HepG2 (cell line): ENCODE data around the gene ASIC3. TPM values are rescaled to one million over a fixed set of nuclear protein-coding genes. Genes with fewer than 3 reads are reported as not detected.

Experiments
- AGO2 ChIP-seq: fragments of 200-400 bp; formaldehyde crosslinking; optimal IDR thresholded peaks from 2 replicates; pipeline ENCODE3; 2017; ENCODE audit warnings: mild to moderate bottlenecking, low read depth, low read length, moderate library complexity
- ARNTL ChIP-seq: sonication (generic); formaldehyde crosslinking; IDR thresholded peaks from 2 replicates; pipeline ENCODE4 v1.4.0; 2020; ENCODE audit warnings: mild to moderate bottlenecking, missing genetic modification reagents
- CENPX ChIP-seq: sonication (generic); formaldehyde crosslinking; IDR thresholded peaks from 2 replicates; pipeline ENCODE4 v1.9.0; 2021; ENCODE audit warnings: mild to moderate bottlenecking, missing genetic modification reagents, moderate library complexity
- HNRNPL ChIP-seq: fragments of 200-400 bp; formaldehyde crosslinking; IDR thresholded peaks from 2 replicates; pipeline ENCODE4 v1.6.1; 2017; ENCODE audit warnings: mild to moderate bottlenecking, low read depth, low read length
- HOXD1 ChIP-seq: sonication (generic); formaldehyde crosslinking; IDR thresholded peaks from 2 replicates; pipeline ENCODE4 v1.5.0; 2020; ENCODE audit warnings: missing genetic modification reagents
- MED8 ChIP-seq: sonication (generic); formaldehyde crosslinking; IDR thresholded peaks from 2 replicates; pipeline ENCODE4 v1.8.1; 2023; ENCODE audit warnings: mild to moderate bottlenecking, missing genetic modification reagents; ENCODE audit not compliant: insufficient replicate concordance
- PHB2 ChIP-seq: fragments of 450-650 bp; IDR thresholded peaks from 2 replicates; pipeline ENCODE4 v1.6.1; 2018; ENCODE audit not compliant: partially characterized antibody
- RBAK ChIP-seq: sonication (generic); formaldehyde crosslinking; IDR thresholded peaks from 2 replicates; pipeline ENCODE4 v1.5.1; 2020; ENCODE audit warnings: mild to moderate bottlenecking, missing genetic modification reagents
- SOX6 ChIP-seq, 2 experiments: fragments of 450-650 bp in 1 of 2; sonication (generic) in 1 of 2; formaldehyde crosslinking in 1 of 2; IDR thresholded peaks; 2 replicates each; pipeline versions ENCODE4 v1.4.0 to v1.6.1; 2017 to 2020; ENCODE audit warnings: antibody characterized with exemption in 1 of 2, mild to moderate bottlenecking in 1 of 2, missing genetic modification reagents in 1 of 2
- TARDBP ChIP-seq: sonication (generic); formaldehyde crosslinking; IDR thresholded peaks from 2 replicates; pipeline ENCODE4 v1.8.0; 2022; ENCODE audit warnings: mild to moderate bottlenecking, missing genetic modification reagents
- ZNF382 ChIP-seq: sonication (generic); formaldehyde crosslinking; IDR thresholded peaks from 2 replicates; pipeline ENCODE4 v1.5.0; 2020; ENCODE audit warnings: missing genetic modification reagents, mild to moderate bottlenecking, borderline replicate concordance
- ZNF484 ChIP-seq: sonication (generic); formaldehyde crosslinking; IDR thresholded peaks from 2 replicates; pipeline ENCODE4 v1.5.1; 2020; ENCODE audit warnings: mild to moderate bottlenecking, low read depth, missing genetic modification reagents, borderline replicate concordance
- ZNF501 ChIP-seq: sonication (generic); formaldehyde crosslinking; IDR thresholded peaks from 2 replicates; pipeline ENCODE4 v1.5.1; 2020; ENCODE audit warnings: mild to moderate bottlenecking, moderate library complexity, missing genetic modification reagents
- ZNF563 ChIP-seq: sonication (generic); formaldehyde crosslinking; IDR thresholded peaks from 2 replicates; pipeline ENCODE4 v1.8.0; 2022; ENCODE audit warnings: mild to moderate bottlenecking, moderate library complexity, missing genetic modification reagents
- ZNF616 ChIP-seq: sonication (generic); formaldehyde crosslinking; IDR thresholded peaks from 2 replicates; pipeline ENCODE4 v1.5.0; 2020; ENCODE audit warnings: low read depth, mild to moderate bottlenecking, missing genetic modification reagents
- ZNF749 ChIP-seq: sonication (generic); formaldehyde crosslinking; IDR thresholded peaks from 2 replicates; pipeline ENCODE4 v1.8.0; 2022; ENCODE audit warnings: mild to moderate bottlenecking, missing genetic modification reagents, moderate library complexity, borderline replicate concordance
- polyA plus RNA-seq, 8 experiments: library from polyadenylated mRNA; depleted of rRNA in 3 of 8; stranded (reverse) in 7 of 8; unstranded in 1 of 8; fragments of >200 nt; fragmentation: Illumina TruSeq in 4 of 8; extraction: Trizol in 4 of 8; gene quantifications; 2 replicates each; pipeline versions ENCODE4 v1.2.1 to v1.2.3, GENCODE V29; 2011 to 2016; ENCODE audit warnings: low read depth in 4 of 8, missing spikeins in 1 of 8, mixed read lengths in 1 of 8; ENCODE audit not compliant: insufficient read depth in 1 of 8
- total RNA-seq, 5 experiments: library from RNA; depleted of rRNA; stranded (reverse); fragments of >200 nt; fragmentation: Illumina TruSeq; extraction: Trizol; gene quantifications; 2 replicates each; pipeline ENCODE4 v1.2.3, GENCODE V29; 2016; ENCODE audit warnings: low read depth in 1 of 5
- TF ChIP-seq, protein P1 (sequence below): sonication (generic); formaldehyde crosslinking; conservative IDR thresholded peaks from 2 replicates; pipeline ENCODE4 v1.5.0; 2020; ENCODE audit warnings: missing genetic modification reagents
- TF ChIP-seq, protein P2 (sequence below): sonication (generic); formaldehyde crosslinking; IDR thresholded peaks from 2 replicates; pipeline ENCODE4 v1.4.0; 2020; ENCODE audit warnings: mild to moderate bottlenecking, missing genetic modification reagents
- TF ChIP-seq, protein P3 (sequence below): sonication (generic); formaldehyde crosslinking; conservative IDR thresholded peaks from 2 replicates; pipeline ENCODE4 v1.4.0; 2020; ENCODE audit warnings: missing genetic modification reagents
- TF ChIP-seq, protein P4 (sequence below): sonication (generic); formaldehyde crosslinking; IDR thresholded peaks from 2 replicates; pipeline ENCODE4 v1.4.0; 2020; ENCODE audit warnings: mild to moderate bottlenecking, missing genetic modification reagents
- TF ChIP-seq, protein P5 (sequence below): sonication (generic); formaldehyde crosslinking; IDR thresholded peaks from 2 replicates; pipeline ENCODE4 v1.4.0; 2020; ENCODE audit warnings: mild to moderate bottlenecking, missing genetic modification reagents, borderline replicate concordance

ASIC3 gene
- total and polyA plus RNA-seq, 2 of the 13 experiments (the other 11 are each of a cell fraction or from before 2014, with no cell fraction given) = 0.51 TPM; not detected in 1

DNA sequence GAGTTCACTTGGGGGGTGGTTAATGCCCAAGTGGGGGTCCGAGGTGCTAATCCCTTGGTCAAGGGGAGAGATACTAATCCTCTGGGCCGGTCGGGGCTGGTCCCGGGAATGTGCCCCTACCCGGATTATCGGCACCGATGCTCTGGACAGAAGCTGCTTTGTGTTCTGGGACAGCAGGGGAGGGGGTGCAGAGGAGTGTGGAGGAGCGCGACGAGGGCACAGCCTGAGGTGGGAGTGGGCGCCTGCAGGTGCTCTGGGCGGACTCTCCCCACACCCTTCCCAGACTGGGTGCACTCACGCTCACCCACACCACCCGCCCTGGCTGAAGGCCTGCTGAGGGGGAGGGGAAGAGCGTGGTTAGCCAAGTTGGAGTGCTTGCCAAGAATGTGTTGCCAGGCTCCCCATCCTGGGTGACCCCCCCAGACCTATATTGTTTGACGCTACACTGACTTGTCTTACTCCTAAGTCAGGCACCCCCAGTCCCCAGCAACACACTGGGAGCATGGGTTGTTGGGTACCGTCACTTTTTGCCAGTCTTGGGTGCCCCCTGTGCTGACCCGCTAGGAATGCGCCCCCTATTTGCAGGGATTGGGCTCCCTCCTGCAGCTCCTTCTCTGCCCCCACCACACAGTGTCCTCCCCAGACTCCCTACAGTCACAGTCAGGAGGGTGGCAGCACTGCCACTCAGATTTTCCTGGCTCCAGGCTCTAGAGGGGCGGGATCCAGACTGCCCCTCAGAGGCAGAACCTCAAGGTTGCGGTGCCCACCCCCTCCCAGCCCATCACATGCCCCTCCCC is 12.3 kb downstream of the ASIC3 start (continued):
- TF ChIP-seq, protein P1, sequence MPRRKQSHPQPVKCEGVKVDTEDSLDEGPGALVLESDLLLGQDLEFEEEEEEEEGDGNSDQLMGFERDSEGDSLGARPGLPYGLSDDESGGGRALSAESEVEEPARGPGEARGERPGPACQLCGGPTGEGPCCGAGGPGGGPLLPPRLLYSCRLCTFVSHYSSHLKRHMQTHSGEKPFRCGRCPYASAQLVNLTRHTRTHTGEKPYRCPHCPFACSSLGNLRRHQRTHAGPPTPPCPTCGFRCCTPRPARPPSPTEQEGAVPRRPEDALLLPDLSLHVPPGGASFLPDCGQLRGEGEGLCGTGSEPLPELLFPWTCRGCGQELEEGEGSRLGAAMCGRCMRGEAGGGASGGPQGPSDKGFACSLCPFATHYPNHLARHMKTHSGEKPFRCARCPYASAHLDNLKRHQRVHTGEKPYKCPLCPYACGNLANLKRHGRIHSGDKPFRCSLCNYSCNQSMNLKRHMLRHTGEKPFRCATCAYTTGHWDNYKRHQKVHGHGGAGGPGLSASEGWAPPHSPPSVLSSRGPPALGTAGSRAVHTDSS (CRISPR knock-in tag) = no peak
- TF ChIP-seq ZNF484 (CRISPR knock-in tag) (no peak), ARNTL (CRISPR knock-in tag) (0 out of 2 replicates have a peak, but pooled peaks have one; percentile 30), HOXD1 (CRISPR knock-in tag) (no peak), ZNF563 (CRISPR knock-in tag) (peak; percentile 17; the same call in 1 of the 2 replicates), ZNF616 (CRISPR knock-in tag) (peak; percentile 73; the same call in 1 of the 2 replicates), HNRNPL (0 out of 2 replicates have a peak, but pooled peaks have one; percentile 59), AGO2 (peak; percentile 36), CENPX (CRISPR knock-in tag) (no peak), ZNF749 (CRISPR knock-in tag) (0 out of 2 replicates have a peak, but pooled peaks have one; percentile 19), ZNF501 (CRISPR knock-in tag) (0 out of 2 replicates have a peak, but pooled peaks have one; percentile 7), MED8 (CRISPR knock-in tag) (peak; percentile 17), PHB2 (no peak), TARDBP (CRISPR knock-in tag) (no peak), RBAK (CRISPR knock-in tag) (no peak), ZNF382 (CRISPR knock-in tag) (no peak), SOX6 (IDR thresholded peaks at IDR 0.05) (no peak), SOX6 (CRISPR knock-in tag; IDR thresholded peaks at IDR 0.05) (no peak)
- TF ChIP-seq, protein P2, sequence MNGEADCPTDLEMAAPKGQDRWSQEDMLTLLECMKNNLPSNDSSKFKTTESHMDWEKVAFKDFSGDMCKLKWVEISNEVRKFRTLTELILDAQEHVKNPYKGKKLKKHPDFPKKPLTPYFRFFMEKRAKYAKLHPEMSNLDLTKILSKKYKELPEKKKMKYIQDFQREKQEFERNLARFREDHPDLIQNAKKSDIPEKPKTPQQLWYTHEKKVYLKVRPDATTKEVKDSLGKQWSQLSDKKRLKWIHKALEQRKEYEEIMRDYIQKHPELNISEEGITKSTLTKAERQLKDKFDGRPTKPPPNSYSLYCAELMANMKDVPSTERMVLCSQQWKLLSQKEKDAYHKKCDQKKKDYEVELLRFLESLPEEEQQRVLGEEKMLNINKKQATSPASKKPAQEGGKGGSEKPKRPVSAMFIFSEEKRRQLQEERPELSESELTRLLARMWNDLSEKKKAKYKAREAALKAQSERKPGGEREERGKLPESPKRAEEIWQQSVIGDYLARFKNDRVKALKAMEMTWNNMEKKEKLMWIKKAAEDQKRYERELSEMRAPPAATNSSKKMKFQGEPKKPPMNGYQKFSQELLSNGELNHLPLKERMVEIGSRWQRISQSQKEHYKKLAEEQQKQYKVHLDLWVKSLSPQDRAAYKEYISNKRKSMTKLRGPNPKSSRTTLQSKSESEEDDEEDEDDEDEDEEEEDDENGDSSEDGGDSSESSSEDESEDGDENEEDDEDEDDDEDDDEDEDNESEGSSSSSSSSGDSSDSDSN = peak; percentile 33
- TF ChIP-seq, protein P3, sequence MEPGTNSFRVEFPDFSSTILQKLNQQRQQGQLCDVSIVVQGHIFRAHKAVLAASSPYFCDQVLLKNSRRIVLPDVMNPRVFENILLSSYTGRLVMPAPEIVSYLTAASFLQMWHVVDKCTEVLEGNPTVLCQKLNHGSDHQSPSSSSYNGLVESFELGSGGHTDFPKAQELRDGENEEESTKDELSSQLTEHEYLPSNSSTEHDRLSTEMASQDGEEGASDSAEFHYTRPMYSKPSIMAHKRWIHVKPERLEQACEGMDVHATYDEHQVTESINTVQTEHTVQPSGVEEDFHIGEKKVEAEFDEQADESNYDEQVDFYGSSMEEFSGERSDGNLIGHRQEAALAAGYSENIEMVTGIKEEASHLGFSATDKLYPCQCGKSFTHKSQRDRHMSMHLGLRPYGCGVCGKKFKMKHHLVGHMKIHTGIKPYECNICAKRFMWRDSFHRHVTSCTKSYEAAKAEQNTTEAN = no peak
- TF ChIP-seq, protein P4, sequence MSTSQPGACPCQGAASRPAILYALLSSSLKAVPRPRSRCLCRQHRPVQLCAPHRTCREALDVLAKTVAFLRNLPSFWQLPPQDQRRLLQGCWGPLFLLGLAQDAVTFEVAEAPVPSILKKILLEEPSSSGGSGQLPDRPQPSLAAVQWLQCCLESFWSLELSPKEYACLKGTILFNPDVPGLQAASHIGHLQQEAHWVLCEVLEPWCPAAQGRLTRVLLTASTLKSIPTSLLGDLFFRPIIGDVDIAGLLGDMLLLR (CRISPR knock-in tag) = no peak
- TF ChIP-seq, protein P5, sequence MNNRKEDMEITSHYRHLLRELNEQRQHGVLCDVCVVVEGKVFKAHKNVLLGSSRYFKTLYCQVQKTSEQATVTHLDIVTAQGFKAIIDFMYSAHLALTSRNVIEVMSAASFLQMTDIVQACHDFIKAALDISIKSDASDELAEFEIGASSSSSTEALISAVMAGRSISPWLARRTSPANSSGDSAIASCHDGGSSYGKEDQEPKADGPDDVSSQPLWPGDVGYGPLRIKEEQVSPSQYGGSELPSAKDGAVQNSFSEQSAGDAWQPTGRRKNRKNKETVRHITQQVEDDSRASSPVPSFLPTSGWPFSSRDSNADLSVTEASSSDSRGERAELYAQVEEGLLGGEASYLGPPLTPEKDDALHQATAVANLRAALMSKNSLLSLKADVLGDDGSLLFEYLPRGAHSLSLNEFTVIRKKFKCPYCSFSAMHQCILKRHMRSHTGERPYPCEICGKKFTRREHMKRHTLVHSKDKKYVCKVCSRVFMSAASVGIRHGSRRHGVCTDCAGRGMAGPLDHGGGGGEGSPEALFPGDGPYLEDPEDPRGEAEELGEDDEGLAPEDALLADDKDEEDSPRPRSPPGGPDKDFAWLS (CRISPR knock-in tag) = 0 out of 2 replicates have a peak, but pooled peaks have one; percentile 69
